Mucosa of descending colon (tissue), 3 donors: ENCODE results near the gene SEC16A. TPM values are rescaled to one million over a fixed set of nuclear protein-coding genes. Genes with fewer than 3 reads are reported as not detected.
A peak's percentile ranks its signal among the peaks of the same experiment; 100 is the strongest.

Source experiments
- ATAC-seq: fragments of 200-7000 bp; cut with Tn5 transposase; one replicate; pipeline ENCODE4 v1.9.1; 2020; ENCODE audit warnings: mild to moderate bottlenecking, moderate library complexity
- DNase-seq, 3 donors: peaks; one replicate each; pipeline ENCODE4 v3.0.0-alpha.2; 2020
- H3K36me3 ChIP-seq: fragments of 200-600 bp; one replicate; pipeline ENCODE4 v1.8.0; 2021; ENCODE audit warnings: low read depth, mild to moderate bottlenecking
- H3K4me1 ChIP-seq: fragments of 200-600 bp; one replicate; pipeline ENCODE4 v1.8.0; 2021; ENCODE audit warnings: low read depth, mild to moderate bottlenecking
- H3K4me3 ChIP-seq: fragments of 200-600 bp; one replicate; pipeline ENCODE4 v1.8.0; 2021; ENCODE audit warnings: mild to moderate bottlenecking
- H3K9me3 ChIP-seq: fragments of 200-600 bp; one replicate; pipeline ENCODE4 v1.8.0; 2021; ENCODE audit warnings: mild to moderate bottlenecking
- CTCF ChIP-seq: fragments of 200-600 bp; IDR thresholded peaks from one replicate; pipeline ENCODE4 v1.8.0; 2022; ENCODE audit warnings: antibody characterized with exemption, mild to moderate bottlenecking
- intact Hi-C, 2 donors: fragments of 100-400 bp; cut with DNase I in 1 of 2; cut with micrococcal nuclease in 1 of 2; formaldehyde crosslinking; loops; one replicate each; pipeline versions ENCODE4 v1.11.0 to v1.11.1; 2022; cut with DNase I, micrococcal nuclease
- total RNA-seq, 3 donors: library from RNA; stranded (reverse); fragmentation: NEBNext Ultra II Directional in 2 of 3; extraction: Animal tissue kit (Norgen Biotek cat#: 25700) in 2 of 3; gene quantifications; one replicate each; pipeline versions ENCODE4 v1.2.1 to v1.2.4, GENCODE V29; 2021 to 2023
- donor health status: DM: no; HTN: no; CAD: no; lungs with moderate emphysema.
- donor health status: DM: no; HTN: no; CAD: no.
- donor health status: DM: no; HTN: yes; CAD: no.

SEC16A gene
- total RNA-seq, 3 donors from 2014 or later = 60.0 to 69.5 (median 69.3) TPM

GRCh38 chr9:136437839-136438547 is 44.8 kb downstream of the SEC16A start:
- ATAC-seq = no peak
- peak overlapping the region; percentile 80 for H3K4me3 ChIP-seq
- H3K36me3 ChIP-seq = no peaks in the 10 kb centered on the region
- intact Hi-C loops = no loop called here
- peaks cover 21% of the 10 kb centered on the region for H3K4me1 ChIP-seq
- no peaks in the 10 kb centered on the region for H3K9me3 ChIP-seq
- TF ChIP-seq CTCF = no peak
- no peak for DNase-seq

GRCh38 chr9:136437430-136437829 is 45.4 kb downstream of the SEC16A start:
- ATAC-seq (no peak), DNase-seq (no peak)
- intact Hi-C loops = no loop called here
- H3K4me1 ChIP-seq = peaks cover 21% of the 10 kb centered on the region
- no peaks in the 10 kb centered on the region for H3K36me3 ChIP-seq
- TF ChIP-seq CTCF = no peak
- H3K9me3 ChIP-seq = no peaks in the 10 kb centered on the region
- no peak overlapping the region for H3K4me3 ChIP-seq

- Histone ChIP-seq H3K4me1 (peaks cover 21% of the 10 kb centered on the region), H3K4me3 (no peak overlapping the region), H3K9me3 (no peaks in the 10 kb centered on the region), H3K36me3 (no peaks in the 10 kb centered on the region)
- no peak for TF ChIP-seq CTCF
- DNase-seq = no peak
- intact Hi-C loops = no loop called here
- ATAC-seq = no peak
Measured at GRCh38 chr9:136436055-136436634, 46.7 kb downstream of the SEC16A start.

GRCh38 chr9:136434580-136435169 is 48.2 kb downstream of the SEC16A start:
- TF ChIP-seq CTCF = no peak
- ATAC-seq = no peak

GRCh38 chr9:136433849-136434579 is 48.8 kb downstream of the SEC16A start:
- H3K4me3 ChIP-seq = no peak overlapping the region
- no peak for TF ChIP-seq CTCF
- no peaks in the 10 kb centered on the region for H3K36me3 ChIP-seq
- intact Hi-C loops = no loop called here
- ATAC-seq = no peak
- no peak for DNase-seq
- H3K4me1 ChIP-seq = peaks cover 19% of the 10 kb centered on the region
- no peaks in the 10 kb centered on the region for H3K9me3 ChIP-seq

More at GRCh38 chr9:136434580-136435169, 48.2 kb downstream of the SEC16A start:
- Histone ChIP-seq H3K4me1 (peaks cover 19% of the 10 kb centered on the region), H3K36me3 (no peaks in the 10 kb centered on the region), H3K4me3 (no peak overlapping the region), H3K9me3 (no peaks in the 10 kb centered on the region)
- DNase-seq = no peak
- intact Hi-C loops = no loop called here
